Kidney tubule cell (primary cell): ENCODE measurements around the gene CTTN.

Source experiments
- DNase-seq: peaks from one replicate; pipeline ENCODE4 v3.0.0-alpha.2; 2018; ENCODE audit warnings: low spot score

CTTN gene

GRCh38 chr11:70455354-70455753, 57.0 kb downstream of the CTTN start:
- no peak for DNase-seq

DNA sequence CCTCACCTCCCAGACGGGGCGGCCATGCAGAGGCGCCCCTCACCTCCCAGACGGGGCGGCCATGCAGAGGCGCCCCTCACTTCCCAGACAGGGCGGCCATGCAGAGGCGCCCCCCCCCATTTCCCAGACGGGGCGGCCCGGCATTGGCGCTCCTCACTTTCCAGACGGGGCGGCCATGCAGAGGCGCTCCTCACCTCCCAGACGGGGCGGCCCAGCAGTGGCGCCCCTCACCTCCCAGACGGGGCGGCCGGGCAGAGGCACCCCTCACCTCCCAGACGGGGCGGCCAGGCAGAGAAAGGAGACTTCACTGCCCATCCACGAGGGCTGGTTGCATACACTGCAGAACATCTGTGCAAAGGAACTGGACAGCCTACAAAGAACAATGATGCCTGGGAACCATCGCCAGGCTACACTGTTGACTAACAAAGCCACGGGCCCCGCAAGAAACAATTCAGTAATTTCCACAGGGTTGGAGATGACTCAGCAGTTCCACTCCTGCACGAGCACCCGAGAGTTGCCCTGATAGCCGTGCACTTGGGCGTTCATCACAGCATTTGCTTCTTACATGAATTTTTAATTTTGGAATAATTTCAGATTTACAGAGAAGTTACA, 58.7 kb downstream of the CTTN start:
- DNase-seq: peak; percentile 41

DNA sequence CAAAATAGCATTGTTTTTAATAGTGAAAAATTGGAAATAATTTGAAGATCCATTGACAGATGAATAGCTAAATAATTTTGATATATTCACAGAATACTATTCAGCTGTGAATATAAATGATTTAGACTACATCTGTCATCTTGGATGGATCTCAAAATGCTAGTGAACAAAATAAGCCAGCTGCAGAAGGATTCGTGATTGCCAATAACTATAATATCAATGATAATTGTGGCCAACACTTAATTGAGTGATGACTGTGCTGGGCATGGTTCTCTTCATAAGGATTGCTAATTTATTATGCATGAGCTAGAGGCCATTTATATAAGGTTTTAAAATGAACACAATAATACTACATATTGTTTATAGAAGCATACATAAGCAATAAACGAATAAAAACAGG, 60.4 kb downstream of the CTTN start:
- no peak for DNase-seq

GRCh38 chr11:70460111-70460510, 61.8 kb downstream of the CTTN start:
- no peak for DNase-seq

DNA sequence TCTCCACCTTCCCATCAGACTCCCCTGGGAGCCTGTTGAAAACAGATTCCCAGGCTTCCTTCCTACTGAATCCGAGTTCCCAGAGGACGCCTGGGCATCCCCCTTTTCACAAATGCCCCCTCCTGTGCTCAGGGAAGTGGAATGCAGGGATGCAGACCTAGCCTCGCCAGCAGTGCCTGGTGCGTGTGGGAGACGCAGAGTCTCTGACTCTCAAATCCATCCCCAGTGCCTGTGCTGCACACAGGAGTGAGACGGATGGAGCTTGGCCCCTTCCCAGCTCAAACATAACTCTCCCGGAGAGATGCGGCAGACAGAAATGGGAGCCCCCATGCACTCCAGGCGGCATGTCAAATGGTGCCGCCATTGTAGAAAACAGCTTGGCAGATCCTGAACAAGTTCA, 62.6 kb downstream of the CTTN start:
- no peak for DNase-seq

GRCh38 chr11:70462818-70463477, 64.6 kb downstream of the CTTN start:
- DNase-seq: no peak

DNA sequence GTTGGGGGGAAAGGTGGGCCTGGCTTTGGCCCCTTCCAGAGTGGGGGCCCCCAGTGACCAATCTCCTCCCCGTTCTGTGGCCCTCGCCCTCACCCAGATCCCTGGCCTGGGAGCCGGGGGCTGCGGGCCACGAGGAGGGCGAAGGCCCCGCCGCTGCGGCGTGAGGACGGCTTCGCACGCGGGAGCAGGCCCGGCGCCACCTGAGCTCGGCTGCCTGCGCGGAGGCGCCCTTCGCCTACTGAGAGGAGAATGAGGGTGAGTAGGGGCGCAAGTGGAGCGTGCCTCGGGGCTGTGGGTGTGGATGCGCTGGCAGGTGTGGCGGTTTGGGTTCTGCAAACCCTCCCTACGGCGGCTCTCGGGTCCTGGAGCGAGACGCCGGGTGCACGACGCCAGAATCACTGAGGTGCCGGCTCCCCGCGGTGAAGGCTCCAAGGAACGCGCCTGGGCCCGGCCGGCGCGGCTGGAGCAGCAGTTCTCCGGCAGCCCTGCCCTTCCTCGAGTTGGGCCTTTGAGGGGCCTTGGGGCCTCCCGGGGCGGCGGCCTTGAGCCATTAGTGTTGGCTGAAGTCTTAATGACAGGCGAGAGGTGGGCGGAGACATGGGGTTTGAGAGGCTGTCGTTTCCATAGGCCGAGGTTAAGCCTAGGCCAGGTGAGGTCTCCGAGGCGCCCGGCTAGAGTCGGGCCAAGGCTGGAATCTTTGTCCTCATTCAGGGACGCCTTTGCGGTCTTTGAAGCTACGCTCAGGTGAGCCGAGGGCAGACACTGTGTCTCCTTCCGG, 65.3 kb downstream of the CTTN start:
- DNase-seq: no peak

DNA sequence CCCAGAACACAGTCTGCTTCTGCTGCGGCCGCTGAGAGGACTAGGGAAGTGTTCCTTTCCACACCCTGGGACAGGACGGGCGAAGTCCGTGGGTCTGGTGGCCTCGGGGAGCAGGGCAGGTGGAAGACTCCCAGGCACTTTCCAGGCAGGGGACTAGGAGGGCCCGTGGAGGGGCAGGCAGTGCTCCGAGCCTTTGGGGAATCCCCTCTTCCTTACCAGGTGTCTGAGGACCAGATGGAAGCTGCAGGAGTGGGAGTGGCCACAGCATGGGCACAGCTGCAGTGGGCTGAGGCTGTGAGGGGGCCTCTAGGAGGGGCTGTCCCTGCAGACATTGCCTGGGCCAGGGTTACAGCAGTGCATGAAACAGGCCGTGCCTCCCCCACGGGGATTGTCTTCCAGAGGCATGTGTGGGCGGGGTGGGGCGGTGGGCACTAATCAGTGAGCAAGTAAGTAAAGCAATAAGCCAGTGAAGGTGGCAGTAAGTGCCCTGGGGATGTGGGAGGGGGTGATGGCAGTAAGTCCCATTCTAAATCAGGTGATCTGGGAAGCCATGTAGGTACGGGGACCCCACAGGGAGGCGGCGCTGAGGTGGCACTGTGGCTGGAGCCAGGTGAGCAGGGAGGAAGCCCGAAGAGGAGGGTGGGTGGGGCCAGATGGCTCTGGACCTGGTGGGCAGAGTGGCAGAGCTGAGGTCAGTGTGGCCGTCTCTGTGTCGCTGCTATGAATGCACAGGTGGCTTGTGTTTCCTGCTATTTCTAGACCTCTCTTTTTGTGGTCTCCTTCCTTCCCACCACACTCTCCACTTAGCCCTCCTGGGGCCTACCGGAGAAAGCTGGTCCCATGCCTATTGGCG, 66.4 kb downstream of the CTTN start:
- DNase-seq: no peak

DNA sequence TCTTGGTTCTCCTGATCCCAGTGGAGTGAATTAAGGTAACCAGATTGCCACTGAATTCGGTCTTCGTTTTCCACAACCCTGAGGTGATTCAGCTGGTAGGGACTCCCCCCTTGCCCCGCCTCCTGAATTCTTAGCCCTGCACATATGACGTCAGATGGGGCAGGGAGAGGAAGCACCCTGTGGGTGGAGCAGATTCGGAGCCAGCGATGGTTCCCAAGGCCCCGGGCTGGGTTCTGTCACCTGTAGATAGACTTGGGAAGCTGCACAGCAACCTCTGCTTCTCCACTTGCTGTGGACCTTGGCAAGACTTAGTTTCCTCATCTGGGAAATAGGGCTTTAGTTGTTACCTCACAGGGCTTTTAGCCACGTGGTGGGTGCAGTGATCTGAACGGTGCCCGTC, 67.8 kb downstream of the CTTN start:
- DNase-seq: peak; percentile 36

DNA sequence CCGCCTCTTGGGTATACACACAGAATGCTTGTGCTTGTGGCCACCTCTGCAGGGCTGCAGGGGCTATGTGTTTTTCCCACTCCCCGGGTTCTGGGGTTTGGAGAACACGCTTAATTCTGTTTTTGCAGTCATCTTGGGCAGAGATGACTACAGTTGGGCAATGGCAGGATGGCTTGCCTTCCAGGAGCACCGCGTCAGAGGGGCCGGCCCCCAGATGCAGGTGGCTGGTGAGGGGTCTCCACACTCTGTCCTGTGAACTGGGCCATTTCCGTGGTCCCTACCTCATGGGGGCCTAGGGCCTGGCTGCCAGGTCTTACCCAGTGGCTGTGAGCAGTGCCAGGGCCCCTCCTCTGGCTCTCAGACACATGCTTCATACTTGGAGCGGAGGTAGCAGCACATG, 68.3 kb downstream of the CTTN start:
- no peak for DNase-seq

DNA sequence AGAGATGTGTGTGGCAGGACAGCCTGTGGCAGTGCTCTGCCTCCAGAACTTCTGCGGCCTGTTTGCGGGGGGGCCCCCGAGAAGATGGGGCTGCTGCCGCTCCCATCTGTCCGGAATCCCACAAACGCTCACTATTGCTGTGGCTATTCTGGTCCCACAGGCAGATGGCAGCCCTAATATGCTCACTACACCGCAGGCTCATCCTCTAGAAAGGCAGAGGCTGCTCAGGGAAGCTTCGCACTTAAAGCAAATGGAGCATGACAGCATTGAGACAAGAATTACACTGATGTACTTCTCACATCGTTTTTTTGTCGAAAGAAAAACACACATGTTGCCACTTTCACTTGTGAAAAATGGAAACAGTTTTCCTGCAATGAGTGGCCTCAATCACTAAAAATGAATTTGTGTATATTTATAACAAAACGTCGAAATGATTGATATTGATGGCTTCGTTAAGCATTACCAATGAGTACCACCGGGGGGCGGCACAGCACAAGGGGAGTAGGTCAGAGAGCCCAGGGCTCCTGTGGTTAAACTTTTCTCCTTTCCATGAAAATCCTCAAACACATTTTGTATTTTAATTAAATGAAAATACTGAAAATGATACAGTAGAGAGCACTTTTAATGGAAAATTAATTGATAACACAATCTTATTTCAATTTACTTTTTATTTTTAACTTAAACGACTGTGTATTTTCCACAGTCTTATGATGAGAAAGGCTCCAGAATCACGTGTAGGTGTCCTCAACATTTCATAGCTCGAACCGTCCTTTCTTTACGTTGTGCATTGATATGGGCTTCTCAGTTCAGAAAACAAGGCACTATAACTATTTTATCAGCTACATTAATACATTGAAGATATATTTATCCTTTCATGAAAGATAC, 69.1 kb downstream of the CTTN start:
- peak; percentile 52 for DNase-seq

GRCh38 chr11:70468256-70469195, 70.2 kb downstream of the CTTN start:
- DNase-seq: no peak

- no peak for DNase-seq
Observed at GRCh38 chr11:70470127-70470526, 71.8 kb downstream of the CTTN start.

DNA sequence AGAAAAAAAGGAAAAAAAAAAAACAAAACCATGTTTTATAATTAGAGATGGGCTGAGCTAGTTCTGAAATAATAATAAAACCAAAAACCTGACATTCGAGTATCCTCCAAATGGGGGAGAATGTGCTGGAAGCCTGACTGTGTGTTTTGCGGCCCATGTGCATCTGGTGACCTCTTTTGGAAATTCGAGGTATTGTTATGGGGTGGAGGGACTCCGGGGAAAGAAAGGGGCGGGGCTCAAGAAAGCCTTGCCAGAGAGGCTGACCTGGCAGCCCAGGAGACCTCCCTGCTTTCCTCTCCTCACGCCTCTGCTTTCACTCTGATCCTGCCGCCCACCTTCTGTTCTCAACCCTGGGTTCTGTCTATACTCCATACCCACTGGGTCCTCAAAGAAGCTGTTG, 72.9 kb downstream of the CTTN start:
- no peak for DNase-seq

- no peak for DNase-seq
Observed at GRCh38 chr11:70472240-70472639, 73.9 kb downstream of the CTTN start.

GRCh38 chr11:70473186-70473872, 75.0 kb downstream of the CTTN start:
- no peak for DNase-seq

DNA sequence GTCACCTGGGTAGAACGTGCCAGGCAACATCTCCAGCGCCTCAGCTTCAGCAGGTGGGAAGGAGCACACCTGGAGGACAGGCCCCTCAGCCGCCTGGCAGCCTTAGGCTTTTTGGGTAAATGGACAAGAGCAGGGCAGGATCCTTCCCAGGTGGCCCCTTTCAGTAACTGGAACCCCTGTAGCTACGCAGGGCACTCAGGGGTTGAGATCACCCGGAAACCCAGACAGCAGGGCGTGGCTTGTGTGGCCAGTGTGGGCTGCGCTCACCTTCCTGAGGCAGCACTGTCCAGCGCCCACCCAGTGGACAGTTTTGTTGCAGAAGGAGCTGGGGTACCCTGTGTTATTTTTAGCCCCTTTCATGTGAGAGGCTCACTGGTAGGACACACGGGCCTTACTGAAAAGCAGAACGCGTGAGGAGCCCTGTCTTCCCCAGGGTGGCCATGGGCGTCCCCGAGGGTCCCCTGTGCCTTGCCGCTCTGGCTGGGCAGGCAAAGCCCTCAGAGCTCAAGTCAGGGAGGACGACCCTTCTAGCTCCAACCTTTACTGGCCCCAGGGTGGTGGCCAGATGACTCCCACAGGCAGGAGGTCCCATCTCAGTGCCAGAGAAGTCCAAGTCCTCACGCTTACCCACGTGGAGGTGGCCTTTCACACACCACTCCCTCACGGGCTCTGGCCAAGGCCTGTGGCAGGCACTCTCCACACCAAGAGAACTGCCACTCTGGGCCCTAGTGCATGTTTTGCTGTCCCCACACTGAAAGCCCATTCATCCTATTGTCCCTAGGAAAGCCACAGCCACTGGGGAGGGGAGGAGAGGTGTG, 75.8 kb downstream of the CTTN start:
- no peak for DNase-seq

DNA sequence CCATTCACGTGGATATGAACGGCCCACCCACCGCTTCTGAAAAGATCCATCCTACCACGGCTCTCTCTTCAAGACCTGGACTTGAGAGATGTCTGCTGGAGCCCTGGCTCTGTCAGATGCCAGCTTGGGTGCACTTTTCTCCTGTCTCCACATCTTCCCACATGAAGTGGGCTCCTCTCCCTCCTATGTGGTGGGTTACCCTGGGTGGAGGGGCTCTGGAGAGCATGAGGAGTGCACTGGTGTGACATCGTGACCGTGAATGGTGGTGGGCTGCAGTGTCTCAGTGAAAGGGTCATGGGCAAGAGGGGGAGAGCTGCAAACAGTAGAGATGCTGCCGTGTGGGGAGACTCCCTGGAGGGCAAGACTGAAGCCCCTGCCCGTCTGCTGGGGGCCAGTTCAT, 76.4 kb downstream of the CTTN start:
- DNase-seq: no peak

- DNase-seq: no peak
Observed at GRCh38 chr11:70476669-70477068, 78.3 kb downstream of the CTTN start.
